ENCODE data around the gene TBC1D22B.

- TF ChIP-seq POLR2AphosphoS5 (IDR thresholded peaks at IDR 0.05; ENCODE audit: low read depth): no peak
- TF ChIP-seq CTCF (conservative IDR thresholded peaks at IDR 0.05; ENCODE audit: low read depth in 2 of 2): no peak
- no peak for TF ChIP-seq EZH2phosphoT487 (IDR thresholded peaks at IDR 0.05; ENCODE audit: unreplicated experiment)
- TF ChIP-seq ZNF114 (CRISPR knock-in tag; IDR thresholded peaks at IDR 0.05): no peak
- TF ChIP-seq EZH2 (IDR thresholded peaks at IDR 0.05; ENCODE audit: low read depth, unreplicated experiment): no peak
Observed at GRCh38 chr6:37275350-37275749, 17.8 kb downstream of the TBC1D22B start.
